H1 (cell line): ENCODE measurements around the gene PARD3. TPM values are rescaled to one million over a fixed set of nuclear protein-coding genes. Genes with fewer than 3 reads are reported as not detected.

Source experiments
- CTCF ChIA-PET: fragments of 300-600 bp; sonication (Branson Sonifier 250); formaldehyde crosslinking; loops from one replicate; lab custom pipeline; 2021; ENCODE audit not compliant: partially characterized antibody; lab: Charles Lee
- POLR2A ChIA-PET: fragments of 300-600 bp; sonication (Branson Sonifier 250); formaldehyde crosslinking; loops from one replicate; lab custom pipeline; 2021; ENCODE audit warnings: inconsistent platforms; ENCODE audit not compliant: partially characterized antibody; lab: Charles Lee
- DNase-seq, 2 experiments: peaks; one replicate each; pipeline versions ENCODE4 v3.0.0 to v3.0.0-alpha.2; 2010 to 2022; ENCODE audit warnings: low spot score in 2 of 2, low read depth in 1 of 2, mixed read lengths in 1 of 2
- FAIRE-seq: peaks from 2 replicates; lab custom pipeline; 2011; peaks lifted over from hg19 to GRCh38; lab: Jason Lieb, UNC
- H2AFZ ChIP-seq: 2 replicates; pipeline ENCODE4 v1.8.1; 2012; ENCODE audit warnings: low read length, inconsistent platforms
- H2AK5ac ChIP-seq: 2 replicates; pipeline ENCODE4 v1.6.1; 2013; ENCODE audit warnings: low read depth, low read length
- H2BK120ac ChIP-seq: replicated peaks from 2 replicates; pipeline ENCODE3; 2013; ENCODE audit warnings: low read depth, low read length, inconsistent platforms
- H2BK12ac ChIP-seq: 2 replicates; pipeline ENCODE4 v1.6.1; 2013; ENCODE audit warnings: low read depth, low read length
- H2BK15ac ChIP-seq: 2 replicates; pipeline ENCODE4 v1.6.1; 2013; ENCODE audit warnings: low read length
- H2BK20ac ChIP-seq: 2 replicates; pipeline ENCODE4 v1.6.1; 2013; ENCODE audit warnings: low read length
- H2BK5ac ChIP-seq: 2 replicates; pipeline ENCODE4 v1.6.1; 2013; ENCODE audit warnings: low read depth, low read length
- H3K14ac ChIP-seq: 2 replicates; pipeline ENCODE4 v1.6.1; 2013; ENCODE audit warnings: inconsistent platforms; ENCODE audit not compliant: insufficient read length
- H3K18ac ChIP-seq: 2 replicates; pipeline ENCODE4 v1.6.1; 2013; ENCODE audit warnings: low read length; ENCODE audit errors: extremely low read depth
- H3K23ac ChIP-seq: 2 replicates; pipeline ENCODE4 v1.6.1; 2013; ENCODE audit warnings: inconsistent platforms; ENCODE audit not compliant: insufficient read length
- H3K23me2 ChIP-seq: 2 replicates; pipeline ENCODE4 v1.6.1; 2013; ENCODE audit warnings: low read depth, low read length
- H3K27ac ChIP-seq: 2 replicates; pipeline ENCODE4 v1.6.1; 2011; ENCODE audit warnings: low read depth, low read length, inconsistent platforms
- H3K27me3 ChIP-seq, 4 experiments: replicated peaks in 1 of 4; 1 replicate in 1 of 4; 2 replicates in 3 of 4; pipeline versions ENCODE4 v1.6.1 to v1.8.1; 2011 to 2013; ENCODE audit warnings: low read length in 3 of 4, mild to moderate bottlenecking in 3 of 4, inconsistent platforms in 2 of 4, mixed read lengths in 2 of 4, moderate library complexity in 1 of 4; ENCODE audit not compliant: control insufficient read depth in 3 of 4, insufficient read depth in 3 of 4; ENCODE audit errors: extremely low read depth in 1 of 4
- H3K36me3 ChIP-seq, 4 experiments: 2 replicates each; pipeline versions ENCODE4 v1.6.1 to v1.8.1; 2011 to 2013; ENCODE audit warnings: mild to moderate bottlenecking in 4 of 4, low read length in 3 of 4, moderate library complexity in 2 of 4, control low read depth in 1 of 4, inconsistent platforms in 1 of 4; ENCODE audit not compliant: insufficient read depth in 4 of 4, control insufficient read depth in 2 of 4
- H3K4ac ChIP-seq: replicated peaks from 2 replicates; pipeline ENCODE3; 2013; ENCODE audit warnings: low read length, low read depth, mixed read lengths, inconsistent platforms; ENCODE audit not compliant: insufficient read length
- H3K4me1 ChIP-seq, 4 experiments: replicated peaks in 1 of 4; 1 replicate in 1 of 4; 2 replicates in 3 of 4; pipeline versions ENCODE4 v1.6.1 to v1.8.1; 2011 to 2013; ENCODE audit warnings: low read length in 3 of 4, inconsistent platforms in 2 of 4, mixed read lengths in 1 of 4; ENCODE audit not compliant: insufficient read depth in 4 of 4, control insufficient read depth in 3 of 4
- H3K4me2 ChIP-seq, 2 experiments: 2 replicates each; pipeline versions ENCODE4 v1.6.1 to v1.8.1; 2011 to 2013; ENCODE audit warnings: low read depth in 2 of 2, low read length in 2 of 2, control low read depth in 1 of 2, inconsistent platforms in 1 of 2, mild to moderate bottlenecking in 1 of 2; ENCODE audit not compliant: insufficient read depth in 1 of 2
- H3K4me3 ChIP-seq, 4 experiments: fragments of 200-600, 300-600 bp in 1 of 4; sonication (generic), shearing (Covaris generic), sonication (Bioruptor Twin) in 1 of 4; 2 replicates each; pipeline versions ENCODE4 v1.5.1 to v1.8.1; 2011 to 2016; ENCODE audit warnings: low read length in 4 of 4, low read depth in 3 of 4, control low read depth in 2 of 4, inconsistent platforms in 2 of 4, mild to moderate bottlenecking in 2 of 4, mixed read lengths in 1 of 4, moderate library complexity in 1 of 4; ENCODE audit not compliant: insufficient read depth in 2 of 4; ENCODE audit errors: extremely low read depth in 1 of 4
- H3K56ac ChIP-seq: replicated peaks from 2 replicates; pipeline ENCODE3; 2013; ENCODE audit warnings: low read depth, mild to moderate bottlenecking, mixed read lengths, low read length, inconsistent platforms; ENCODE audit not compliant: insufficient read length
- H3K79me1 ChIP-seq: 2 replicates; pipeline ENCODE4 v1.6.1; 2013; ENCODE audit warnings: low read depth, low read length, control low read depth
- H3K79me2 ChIP-seq, 2 experiments: 2 replicates each; pipeline versions ENCODE4 v1.6.1 to v1.8.1; 2012 to 2013; ENCODE audit warnings: low read length in 2 of 2, mild to moderate bottlenecking in 2 of 2, inconsistent platforms in 1 of 2; ENCODE audit not compliant: insufficient read depth in 2 of 2, control insufficient read depth in 1 of 2
- H3K9ac ChIP-seq, 4 experiments: replicated peaks in 1 of 4; 1 replicate in 1 of 4; 2 replicates in 3 of 4; pipeline versions ENCODE4 v1.6.1 to v1.8.1; 2011 to 2013; ENCODE audit warnings: low read depth in 3 of 4, low read length in 3 of 4, control low read depth in 2 of 4, mild to moderate bottlenecking in 2 of 4, moderate library complexity in 2 of 4, inconsistent platforms in 1 of 4; ENCODE audit errors: extremely low read depth in 1 of 4
- H3K9me3 ChIP-seq, 2 experiments: 2 replicates each; pipeline versions ENCODE4 v1.6.1 to v1.8.1; 2012 to 2013; ENCODE audit warnings: mild to moderate bottlenecking in 2 of 2, moderate library complexity in 2 of 2, control low read depth in 1 of 2, inconsistent platforms in 1 of 2, low read depth in 1 of 2, low read length in 1 of 2, mixed read lengths in 1 of 2; ENCODE audit not compliant: insufficient read depth in 2 of 2
- H4K20me1 ChIP-seq, 2 experiments: replicated peaks in 1 of 2; 2 replicates each; pipeline versions ENCODE3 to v1.8.1; 2011 to 2013; ENCODE audit warnings: inconsistent platforms in 2 of 2, low read length in 2 of 2, mild to moderate bottlenecking in 1 of 2; ENCODE audit not compliant: insufficient read depth in 2 of 2, control insufficient read depth in 1 of 2
- H4K5ac ChIP-seq: 2 replicates; pipeline ENCODE4 v1.6.1; 2013; ENCODE audit warnings: low read length, low read depth, mixed read lengths, inconsistent platforms; ENCODE audit not compliant: insufficient read length
- H4K8ac ChIP-seq: 2 replicates; pipeline ENCODE4 v1.8.0; 2013; ENCODE audit warnings: mild to moderate bottlenecking, moderate library complexity, low read length, inconsistent platforms; ENCODE audit not compliant: insufficient read depth; ENCODE audit errors: extremely low read depth
- H4K91ac ChIP-seq: replicated peaks from 2 replicates; pipeline ENCODE3; 2013; ENCODE audit warnings: low read length, mixed read lengths, inconsistent platforms; ENCODE audit not compliant: insufficient read length
- ASH2L ChIP-seq: fragments of 200-600, 300-600 bp; sonication (generic); IDR thresholded peaks from one replicate; pipeline ENCODE4 v1.7.1; 2017; ENCODE audit warnings: low read length
- E2F6 ChIP-seq: IDR thresholded peaks from 2 replicates; pipeline ENCODE4 v1.6.1; 2012; ENCODE audit warnings: inconsistent platforms
- HDAC6 ChIP-seq: IDR thresholded peaks from one replicate; pipeline ENCODE4 v1.7.1; 2012; ENCODE audit warnings: low read depth, mild to moderate bottlenecking, inconsistent platforms, low read length, moderate library complexity
- JUND ChIP-seq: IDR thresholded peaks from 2 replicates; pipeline ENCODE4 v1.6.1; 2011; ENCODE audit warnings: mild to moderate bottlenecking, improper control_type of control experiment, low read length
- KDM5A ChIP-seq: fragments of 200-600 bp; IDR thresholded peaks from 2 replicates; pipeline ENCODE4 v1.7.1; 2012; ENCODE audit warnings: mild to moderate bottlenecking, low read length, inconsistent platforms, mixed read lengths
- SAP30 ChIP-seq: fragments of 300-600 bp; sonication (generic); IDR thresholded peaks from 2 replicates; pipeline ENCODE4 v1.7.1; 2012; ENCODE audit warnings: low read length, moderate library complexity, mild to moderate bottlenecking, inconsistent platforms; ENCODE audit not compliant: insufficient read depth, insufficient replicate concordance
- SIX5 ChIP-seq: IDR thresholded peaks from 2 replicates; pipeline ENCODE4 v1.6.1; 2011; ENCODE audit warnings: mild to moderate bottlenecking, low read depth, low read length
- USF2 ChIP-seq: IDR thresholded peaks from 2 replicates; pipeline ENCODE4 v1.6.1; 2011; ENCODE audit warnings: low read length, improper control_type of control experiment
- WGBS, 2 experiments: shearing (Covaris generic) in 1 of 2; methylation state at CpG; one replicate each; pipeline versions ENCODE4 v1.1.6 to v1.1.7; 2013 to 2015; ENCODE audit warnings: low lambda C conversion rate in 2 of 2, mixed read lengths in 2 of 2, inconsistent platforms in 1 of 2, low coverage in 1 of 2, missing lambda C conversion rate in 1 of 2; ENCODE audit not compliant: insufficient replicate concordance in 2 of 2, insufficient coverage in 1 of 2, insufficient read length in 1 of 2; ENCODE audit errors: extremely low coverage in 1 of 2, missing lambda C conversion rate in 1 of 2; 5-methylcytosine and 5-hydroxymethylcytosine counted together
- polyA plus RNA-seq, 7 experiments: library from polyadenylated mRNA; depleted of rRNA in 3 of 7; stranded (reverse) in 5 of 7; unstranded in 2 of 7; fragments of >200 nt in 5 of 7; fragments of 200-250 nt in 2 of 7; gene quantifications; 1 replicate in 5 of 7; 2 replicates in 1 of 7; 4 replicates in 1 of 7; pipeline versions ENCODE4 v1.2.1 to v1.2.3, GENCODE V29; 2011 to 2013; ENCODE audit warnings: missing spikeins in 2 of 7, mixed read lengths in 2 of 7
- total RNA-seq: library from RNA; stranded (reverse); fragmentation: NEBNext Ultra II Directional; extraction: Animal tissue kit (Norgen Biotek cat#: 25700); gene quantifications from 2 replicates; pipeline ENCODE4 v1.2.1, GENCODE V29; 2021

The PARD3 gene
- total and polyA plus RNA-seq, 2 of the 8 experiments (the other 6 are each of a cell fraction or from before 2014, with no cell fraction given): 19.7 to 49.1 TPM

GRCh38 chr10:34206078-34206934 lies 608.8 kb downstream of the PARD3 start:
- Histone ChIP-seq H2AK5ac (0 out of 2 replicates have a peak overlapping the region, but pooled peaks have one; percentile 10), H2BK5ac (no peak overlapping the region), H2BK15ac (no peak overlapping the region; the same call in 1 of the 2 replicates), H3K4me3 (no peak overlapping the region), H2BK20ac (no peak overlapping the region), H3K14ac (no peak overlapping the region), H3K9ac (no peak overlapping the region), H3K79me1 (no peaks in the 10 kb centered on the region), H3K56ac (no peak overlapping the region), H3K18ac (no peak overlapping the region), H2BK120ac (no peak overlapping the region), H3K23ac (no peak overlapping the region), H4K91ac (no peak overlapping the region), H4K8ac (no peak overlapping the region), H2BK12ac (no peak overlapping the region), H4K20me1 (no peaks in the 10 kb centered on the region), H3K9me3 (peaks cover 0 to 6% of the 10 kb centered on the region in 2 experiments; a peak in 2 of 4 replicates), H3K36me3 (no peaks in the 10 kb centered on the region; a peak in 1 of 8 replicates), H3K4me1 (peaks cover 0 to 3% (median 0%) of the 10 kb centered on the region in 4 experiments; a peak in 2 of 7 replicates), H3K27ac (no peak overlapping the region), H3K23me2 (no peaks in the 10 kb centered on the region), H3K4me2 (no peak overlapping the region), H4K5ac (no peak overlapping the region), H3K79me2 (no peaks in the 10 kb centered on the region), H3K27me3 (no peaks in the 10 kb centered on the region), H2AFZ (no peak overlapping the region), H3K4ac (no peak overlapping the region)
- DNase-seq (no peak), FAIRE-seq (no peak)
- ChIA-PET CTCF (interaction anchor here (1.0 to 1.5 kb wide), 4 partner anchors 10 to 97 kb away, joined by 3 to 6 read pairs (median 3); no protein-coding TSS in a partner anchor), POLR2A (interaction anchor here (0.6 to 0.7 kb wide), 2 partner anchors 13 to 360 kb away, joined by 3 read pairs; no protein-coding TSS in a partner anchor)
- WGBS, 2 experiments: 94% methylated on average over 9 of the region's 9 CpGs; no CpG with 5 or more reads in 1 of the 2 experiments
- TF ChIP-seq SAP30 (no peak), KDM5A (no peak), USF2 (no peak), HDAC6 (no peak), JUND (no peak), SIX5 (no peak), E2F6 (no peak), ASH2L (no peak)
